GM23248 (cell line): Measurements from ENCODE around the gene GNA15. TPM values are rescaled to one million over a fixed set of nuclear protein-coding genes. Genes with fewer than 3 reads are reported as not detected.

Source experiments
- DNase-seq: peaks from one replicate; pipeline ENCODE4 v3.0.0-alpha.2; 2015
- H2AFZ ChIP-seq: fragments of 200-600 bp; sonication (generic); 2 replicates; pipeline ENCODE4 v1.6.1; 2016; ENCODE audit warnings: antibody characterized with exemption
- H3F3A ChIP-seq: fragments of 200-600 bp; sonication (generic); 2 replicates; pipeline ENCODE4 v1.6.1; 2016; ENCODE audit warnings: mild to moderate bottlenecking, antibody characterized with exemption, mixed run types; ENCODE audit not compliant: insufficient read depth
- H3K27ac ChIP-seq: fragments of 200-600 bp; sonication (generic); 2 replicates; pipeline ENCODE4 v1.5.1; 2016; ENCODE audit warnings: mild to moderate bottlenecking
- H3K27me3 ChIP-seq: fragments of 200-600 bp; sonication (generic); replicated peaks from 2 replicates; pipeline ENCODE4 v1.6.1; 2016; ENCODE audit warnings: mild to moderate bottlenecking; ENCODE audit not compliant: insufficient read depth
- H3K36me3 ChIP-seq: fragments of 200-600 bp; sonication (generic); 2 replicates; pipeline ENCODE4 v1.6.1; 2016; ENCODE audit warnings: low read depth, mild to moderate bottlenecking
- H3K4me1 ChIP-seq: fragments of 200-600 bp; sonication (generic); 2 replicates; pipeline ENCODE4 v1.6.1; 2016; ENCODE audit warnings: mild to moderate bottlenecking; ENCODE audit not compliant: insufficient read depth
- H3K4me2 ChIP-seq: fragments of 200-600 bp; sonication (generic); one replicate; pipeline ENCODE4 v1.6.1; 2016; ENCODE audit warnings: mild to moderate bottlenecking; ENCODE audit not compliant: unreplicated experiment
- H3K4me3 ChIP-seq: fragments of 200-600 bp; sonication (generic); 2 replicates; pipeline ENCODE4 v1.5.1; 2016; ENCODE audit warnings: mild to moderate bottlenecking
- H3K79me2 ChIP-seq: fragments of 200-600 bp; sonication (generic); 2 replicates; pipeline ENCODE4 v1.6.1; 2016; ENCODE audit warnings: mild to moderate bottlenecking; ENCODE audit not compliant: insufficient read depth
- H3K9ac ChIP-seq: fragments of 200-600 bp; sonication (generic); 2 replicates; pipeline ENCODE4 v1.6.1; 2016; ENCODE audit warnings: mild to moderate bottlenecking
- H3K9me2 ChIP-seq: fragments of 200-600 bp; sonication (generic); 2 replicates; pipeline ENCODE4 v1.6.1; 2016; ENCODE audit warnings: mixed run types, mild to moderate bottlenecking, moderate library complexity; ENCODE audit not compliant: insufficient read depth
- H3K9me3 ChIP-seq: fragments of 200-600 bp; sonication (generic); one replicate; pipeline ENCODE4 v1.6.1; 2017; ENCODE audit warnings: low read depth
- H4K20me1 ChIP-seq: fragments of 200-600 bp; sonication (generic); 2 replicates; pipeline ENCODE4 v1.6.0; 2016; ENCODE audit not compliant: insufficient read depth
- EZH2 ChIP-seq: fragments of 200-600 bp; sonication (generic); IDR thresholded peaks from 2 replicates; pipeline ENCODE4 v1.6.1; 2018; ENCODE audit warnings: antibody characterized with exemption, mild to moderate bottlenecking; ENCODE audit not compliant: insufficient read depth, poor library complexity, severe bottlenecking
- EZH2phosphoT487 ChIP-seq: fragments of 200-600 bp; sonication (generic); IDR thresholded peaks from 2 replicates; pipeline ENCODE4 v1.6.1; 2018; ENCODE audit warnings: antibody characterized with exemption, moderate library complexity, mild to moderate bottlenecking, low read depth; ENCODE audit not compliant: insufficient read depth
- WGBS, 2 experiments: methylation state at CpG; one replicate each; pipeline ENCODE4 v1.1.6; 2015 to 2017; ENCODE audit warnings: low lambda C conversion rate in 2 of 2, low coverage in 1 of 2; ENCODE audit errors: missing lambda C conversion rate in 2 of 2; 5-methylcytosine and 5-hydroxymethylcytosine counted together
- in situ Hi-C: fragments of 300-500 bp; cut with MboI; formaldehyde crosslinking; loops from 2 replicates; pipeline ENCODE4 v1.15.0; 2020
- polyA plus RNA-seq: library from polyadenylated mRNA; unstranded; fragments of >200 nt; fragmentation: Nextera tagmentation; extraction: Ambion mirVana; gene quantifications from 2 replicates; pipeline ENCODE4 v1.2.1, GENCODE V29; 2016
- total RNA-seq: library from RNA; depleted of rRNA; stranded (reverse); fragments of >200 nt; shearing (Covaris generic); gene quantifications from 2 replicates; pipeline ENCODE4 v1.2.3, GENCODE V29; 2014

The GNA15 gene
- total and polyA plus RNA-seq, 2 experiments from 2014 or later = not detected

DNA sequence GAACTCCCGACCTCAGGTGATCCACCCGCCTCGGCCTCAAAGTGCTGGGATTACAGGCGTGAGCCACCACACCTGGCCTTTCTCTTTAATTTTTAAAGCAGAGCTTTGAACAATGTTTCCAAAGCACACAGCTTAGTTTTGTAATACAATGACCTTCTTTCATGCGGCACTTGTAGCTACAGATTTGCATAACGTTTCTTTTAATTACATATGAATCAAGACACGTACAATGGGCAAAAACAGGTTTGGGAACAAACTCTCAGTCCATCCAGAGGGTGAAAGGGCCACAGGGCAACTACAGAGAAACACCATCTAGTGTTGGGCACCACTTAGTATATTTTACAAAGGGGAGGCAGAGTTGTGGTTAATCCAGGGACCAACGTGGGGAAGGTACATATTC, 23.7 kb downstream of the GNA15 start:
- H2AFZ ChIP-seq = no peak overlapping the region
- H3K9me2 ChIP-seq = no peaks in the 10 kb centered on the region
- no peak for TF ChIP-seq EZH2
- no peak for TF ChIP-seq EZH2phosphoT487
- no peak overlapping the region for H3K27ac ChIP-seq
- no peaks in the 10 kb centered on the region for H3K27me3 ChIP-seq
- no peaks in the 10 kb centered on the region for H3K79me2 ChIP-seq
- H3K36me3 ChIP-seq = no peaks in the 10 kb centered on the region
- 68 to 70% methylated on average over 8 of the region's 8 CpGs for WGBS, 2 experiments
- in situ Hi-C loops = no loop called here
- H3F3A ChIP-seq = no peaks in the 10 kb centered on the region
- DNase-seq = no peak
- no peak overlapping the region for H3K9ac ChIP-seq
- H3K4me1 ChIP-seq = peaks cover 7% of the 10 kb centered on the region
- no peak overlapping the region for H3K4me2 ChIP-seq
- H3K9me3 ChIP-seq = no peaks in the 10 kb centered on the region
- H3K4me3 ChIP-seq = no peak overlapping the region
- no peaks in the 10 kb centered on the region for H4K20me1 ChIP-seq

DNA sequence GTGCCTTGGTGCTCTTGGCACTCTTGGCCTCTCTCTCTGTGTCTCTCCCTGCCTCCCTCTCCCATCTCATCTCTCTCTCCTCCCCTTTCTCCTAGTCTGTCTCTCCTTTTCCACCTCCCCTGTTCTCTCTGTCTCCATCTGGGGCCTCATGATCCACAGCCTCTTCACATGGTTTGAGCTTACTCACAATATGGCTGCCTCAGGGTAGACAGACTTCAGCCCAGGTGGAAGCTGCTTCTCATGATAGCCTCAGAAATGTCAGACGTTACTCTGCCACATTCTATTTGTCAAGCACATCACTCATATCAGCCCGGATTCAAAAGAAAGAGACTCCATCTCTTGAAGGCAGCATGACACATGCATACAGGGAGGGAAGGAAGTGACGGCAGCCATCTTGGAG, 24.4 kb downstream of the GNA15 start:
- H3K79me2 ChIP-seq = no peaks in the 10 kb centered on the region
- WGBS, 2 experiments = 53 to 56% methylated on average over 3 of the region's 3 CpGs
- no peak overlapping the region for H2AFZ ChIP-seq
- no peaks in the 10 kb centered on the region for H3K36me3 ChIP-seq
- in situ Hi-C loops = loop anchor here (10.0 kb wide), 1 partner anchor 205 kb away; no protein-coding TSS in a partner anchor
- no peaks in the 10 kb centered on the region for H3K9me2 ChIP-seq
- H3K27ac ChIP-seq = no peak overlapping the region
- TF ChIP-seq EZH2 = no peak
- no peak for TF ChIP-seq EZH2phosphoT487
- no peaks in the 10 kb centered on the region for H3K9me3 ChIP-seq
- no peaks in the 10 kb centered on the region for H4K20me1 ChIP-seq
- H3K27me3 ChIP-seq = no peaks in the 10 kb centered on the region
- no peak for DNase-seq
- H3K4me3 ChIP-seq = no peak overlapping the region
- H3K9ac ChIP-seq = no peak overlapping the region
- H3K4me1 ChIP-seq = 0 out of 2 replicates have a peak, but pooled peaks cover 3% of the 10 kb centered on the region
- no peaks in the 10 kb centered on the region for H3F3A ChIP-seq
- no peak overlapping the region for H3K4me2 ChIP-seq

GRCh38 chr19:3161453-3161852, 25.6 kb downstream of the GNA15 start:
- 74 to 81% methylated on average over 4 of the region's 4 CpGs for WGBS, 2 experiments
- H3K79me2 ChIP-seq = no peaks in the 10 kb centered on the region
- no peaks in the 10 kb centered on the region for H4K20me1 ChIP-seq
- H3K27ac ChIP-seq = no peak overlapping the region
- in situ Hi-C loops = loop anchor here (10.0 kb wide), 1 partner anchor 207 kb away; no protein-coding TSS in a partner anchor
- no peaks in the 10 kb centered on the region for H3K9me2 ChIP-seq
- H3K9me3 ChIP-seq = no peaks in the 10 kb centered on the region
- no peak overlapping the region for H2AFZ ChIP-seq
- no peak overlapping the region for H3K9ac ChIP-seq
- H3K4me1 ChIP-seq = no peaks in the 10 kb centered on the region
- peak; percentile 67 for DNase-seq
- H3K36me3 ChIP-seq = no peaks in the 10 kb centered on the region
- no peak for TF ChIP-seq EZH2phosphoT487
- no peak for TF ChIP-seq EZH2
- H3K27me3 ChIP-seq = no peaks in the 10 kb centered on the region
- no peak overlapping the region for H3K4me3 ChIP-seq
- no peak overlapping the region for H3K4me2 ChIP-seq
- H3F3A ChIP-seq = no peaks in the 10 kb centered on the region

DNA sequence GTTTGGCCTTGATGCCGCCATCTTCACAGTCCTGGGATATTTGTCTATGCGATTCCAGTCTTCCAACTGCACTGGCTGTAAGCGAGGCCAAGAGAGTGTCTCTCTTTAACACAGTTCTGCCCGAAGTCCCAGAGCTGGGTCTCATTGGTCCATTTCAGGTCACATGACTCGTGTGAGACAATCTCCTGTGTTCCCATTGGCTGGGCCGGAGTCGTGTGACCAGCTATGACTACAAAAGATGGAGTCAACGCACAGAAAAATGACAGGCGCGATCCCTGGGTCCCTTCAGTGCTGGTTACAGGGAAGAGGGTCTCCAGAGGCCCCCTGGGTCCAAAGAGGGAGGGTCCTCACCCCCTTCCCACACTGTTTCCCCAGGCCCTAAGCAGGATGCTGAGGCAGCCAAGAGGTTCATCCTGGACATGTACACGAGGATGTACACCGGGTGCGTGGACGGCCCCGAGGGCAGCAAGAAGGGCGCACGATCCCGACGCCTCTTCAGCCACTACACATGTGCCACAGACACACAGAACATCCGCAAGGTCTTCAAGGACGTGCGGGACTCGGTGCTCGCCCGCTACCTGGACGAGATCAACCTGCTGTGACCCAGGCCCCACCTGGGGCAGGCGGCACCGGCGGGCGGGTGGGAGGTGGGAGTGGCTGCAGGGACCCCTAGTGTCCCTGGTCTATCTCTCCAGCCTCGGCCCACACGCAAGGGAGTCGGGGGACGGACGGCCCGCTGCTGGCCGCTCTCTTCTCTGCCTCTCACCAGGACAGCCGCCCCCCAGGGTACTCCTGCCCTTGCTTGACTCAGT, 26.8 kb downstream of the GNA15 start:
- no peak overlapping the region for H3K27ac ChIP-seq
- H3K4me2 ChIP-seq = peak overlapping the region; percentile 43
- TF ChIP-seq EZH2phosphoT487 = no peak
- no peak for TF ChIP-seq EZH2
- peak overlapping the region; percentile 73 for H2AFZ ChIP-seq
- no peak overlapping the region for H3K9ac ChIP-seq
- peak; percentile 56 for DNase-seq
- H4K20me1 ChIP-seq = no peaks in the 10 kb centered on the region
- 52 to 55% methylated on average over 35 of the region's 38 CpGs for WGBS, 2 experiments
- in situ Hi-C loops = loop anchor here (10.0 kb wide), 1 partner anchor 208 kb away; no protein-coding TSS in a partner anchor
- no peaks in the 10 kb centered on the region for H3K9me2 ChIP-seq
- H3K27me3 ChIP-seq = no peaks in the 10 kb centered on the region
- no peaks in the 10 kb centered on the region for H3K9me3 ChIP-seq
- no peaks in the 10 kb centered on the region for H3K79me2 ChIP-seq
- H3K36me3 ChIP-seq = no peaks in the 10 kb centered on the region
- H3K4me1 ChIP-seq = no peaks in the 10 kb centered on the region
- H3K4me3 ChIP-seq = no peak overlapping the region
- no peaks in the 10 kb centered on the region for H3F3A ChIP-seq
